WTC11 (cell line): ENCODE results near the gene ABCB6. TPM values are rescaled to one million over a fixed set of nuclear protein-coding genes. Genes with fewer than 3 reads are reported as not detected.

Experiments
- ATAC-seq: fragments of 200-7000 bp; cut with Tn5 transposase; 2 replicates; pipeline ENCODE4 v1.10.0; 2021; ENCODE audit warnings: mild to moderate bottlenecking, moderate library complexity
- CTCF ChIA-PET: fragments of 300-600 bp; sonication (Branson Sonifier 250); formaldehyde crosslinking; loops from one replicate; lab custom pipeline; 2021; ENCODE audit warnings: antibody characterized with exemption; lab: Charles Lee
- POLR2A ChIA-PET: fragments of 350-600 bp; sonication (Branson Sonifier 250); formaldehyde crosslinking; loops from one replicate; lab custom pipeline; 2021; ENCODE audit warnings: antibody characterized with exemption; lab: Charles Lee
- DNase-seq: peaks from one replicate; pipeline ENCODE4 v3.0.0; 2021; ENCODE audit warnings: low spot score
- H3K27ac Mint-ChIP-seq: 2 replicates; pipeline ENCODE4 v1.8.0; 2021; ENCODE audit warnings: mixed read lengths
- H3K27me3 Mint-ChIP-seq: 2 replicates; pipeline ENCODE4 v1.8.0; 2021; ENCODE audit warnings: low read depth, mild to moderate bottlenecking, moderate library complexity, mixed read lengths
- H3K36me3 Mint-ChIP-seq: 2 replicates; pipeline ENCODE4 v1.8.0; 2021; ENCODE audit warnings: mixed read lengths
- H3K4me1 Mint-ChIP-seq: 2 replicates; pipeline ENCODE4 v1.8.0; 2022; ENCODE audit warnings: mixed read lengths
- H3K4me3 Mint-ChIP-seq: 2 replicates; pipeline ENCODE4 v1.8.0; 2021; ENCODE audit warnings: mild to moderate bottlenecking, moderate library complexity, mixed read lengths
- H3K9me3 Mint-ChIP-seq: 2 replicates; pipeline ENCODE4 v1.8.0; 2021; ENCODE audit warnings: mixed read lengths
- ATF1 ChIP-seq: sonication (generic); formaldehyde crosslinking; IDR thresholded peaks from 2 replicates; pipeline ENCODE4 v1.8.1; 2023; ENCODE audit warnings: mild to moderate bottlenecking, moderate library complexity, missing genetic modification reagents
- ATF3 ChIP-seq: sonication (generic); formaldehyde crosslinking; conservative IDR thresholded peaks from 2 replicates; pipeline ENCODE4 v1.8.1; 2022; ENCODE audit warnings: mild to moderate bottlenecking, missing genetic modification reagents
- CBFB ChIP-seq: sonication (generic); formaldehyde crosslinking; IDR thresholded peaks from 2 replicates; pipeline ENCODE4 v1.8.1; 2022; ENCODE audit warnings: mild to moderate bottlenecking, low read depth, missing genetic modification reagents
- FOXP1 ChIP-seq: sonication (generic); formaldehyde crosslinking; IDR thresholded peaks from 2 replicates; pipeline ENCODE4 v1.8.0; 2022; ENCODE audit warnings: missing genetic modification reagents, mild to moderate bottlenecking, moderate library complexity, borderline replicate concordance
- NR1H2 ChIP-seq: sonication (generic); formaldehyde crosslinking; IDR thresholded peaks from 2 replicates; pipeline ENCODE4 v1.9.0; 2021; ENCODE audit warnings: mild to moderate bottlenecking, moderate library complexity, missing genetic modification reagents
- NR3C1 ChIP-seq: sonication (generic); formaldehyde crosslinking; conservative IDR thresholded peaks from 2 replicates; pipeline ENCODE4 v1.8.1; 2023; ENCODE audit warnings: low read depth, mild to moderate bottlenecking, missing genetic modification reagents
- RELA ChIP-seq: sonication (generic); formaldehyde crosslinking; IDR thresholded peaks from 2 replicates; pipeline ENCODE4 v1.8.1; 2022; ENCODE audit warnings: missing genetic modification reagents, mild to moderate bottlenecking, borderline replicate concordance
- STAT6 ChIP-seq: sonication (generic); formaldehyde crosslinking; conservative IDR thresholded peaks from 2 replicates; pipeline ENCODE4 v1.8.1; 2023; ENCODE audit warnings: mild to moderate bottlenecking, low read depth, missing genetic modification reagents, moderate library complexity
- TCF7 ChIP-seq: sonication (generic); formaldehyde crosslinking; IDR thresholded peaks from 2 replicates; pipeline ENCODE4 v1.8.0; 2022; ENCODE audit warnings: mild to moderate bottlenecking, low read depth, missing genetic modification reagents, moderate library complexity
- USF2 ChIP-seq: sonication (generic); formaldehyde crosslinking; IDR thresholded peaks from 2 replicates; pipeline ENCODE4 v1.8.1; 2023; ENCODE audit warnings: mild to moderate bottlenecking, missing genetic modification reagents, moderate library complexity
- ZNF121 ChIP-seq: sonication (generic); formaldehyde crosslinking; IDR thresholded peaks from 2 replicates; pipeline ENCODE4 v1.8.0; 2023; ENCODE audit warnings: missing genetic modification reagents
- ZNF317 ChIP-seq: sonication (generic); formaldehyde crosslinking; IDR thresholded peaks from 2 replicates; pipeline ENCODE4 v1.8.1; 2023; ENCODE audit warnings: low read depth, mild to moderate bottlenecking, moderate library complexity, missing genetic modification reagents, borderline replicate concordance
- ZNF423 ChIP-seq: fragments of 250-450 bp; sonication (Bioruptor Pico); IDR thresholded peaks from 2 replicates; pipeline ENCODE4 v2.1.2; 2022; ENCODE audit warnings: mild to moderate bottlenecking, moderate library complexity
- ZNF671 ChIP-seq: fragments of 250-450 bp; sonication (Bioruptor Pico); IDR thresholded peaks from 2 replicates; pipeline ENCODE4 v1.8.0; 2021; ENCODE audit warnings: mild to moderate bottlenecking
- ZSCAN18 ChIP-seq: fragments of 250-450 bp; sonication (Bioruptor Pico); IDR thresholded peaks from 2 replicates; pipeline ENCODE4 v2.1.2; 2022; ENCODE audit warnings: mild to moderate bottlenecking, moderate library complexity
- total RNA-seq: library from RNA; stranded (reverse); gene quantifications from 3 replicates; pipeline ENCODE4 v1.2.3, GENCODE V29; 2021
- TF ChIP-seq, protein P1 (sequence below): sonication (generic); formaldehyde crosslinking; IDR thresholded peaks from 2 replicates; pipeline ENCODE4 v1.8.0; 2023; ENCODE audit warnings: mild to moderate bottlenecking, missing genetic modification reagents
- TF ChIP-seq, protein P2 (sequence below): sonication (generic); formaldehyde crosslinking; IDR thresholded peaks from 2 replicates; pipeline ENCODE4 v1.8.1; 2022; ENCODE audit warnings: low read depth, missing genetic modification reagents, borderline replicate concordance
- TF ChIP-seq, protein P3 (sequence below): sonication (generic); formaldehyde crosslinking; IDR thresholded peaks from 2 replicates; pipeline ENCODE4 v1.8.0; 2022; ENCODE audit warnings: mild to moderate bottlenecking, missing genetic modification reagents
- TF ChIP-seq, protein P4 (sequence below): sonication (generic); formaldehyde crosslinking; IDR thresholded peaks from 2 replicates; pipeline ENCODE4 v1.8.1; 2022; ENCODE audit warnings: missing genetic modification reagents, borderline replicate concordance

Gene ABCB6
- total RNA-seq, 1 experiment from 2014 or later, result 44.8 TPM

DNA sequence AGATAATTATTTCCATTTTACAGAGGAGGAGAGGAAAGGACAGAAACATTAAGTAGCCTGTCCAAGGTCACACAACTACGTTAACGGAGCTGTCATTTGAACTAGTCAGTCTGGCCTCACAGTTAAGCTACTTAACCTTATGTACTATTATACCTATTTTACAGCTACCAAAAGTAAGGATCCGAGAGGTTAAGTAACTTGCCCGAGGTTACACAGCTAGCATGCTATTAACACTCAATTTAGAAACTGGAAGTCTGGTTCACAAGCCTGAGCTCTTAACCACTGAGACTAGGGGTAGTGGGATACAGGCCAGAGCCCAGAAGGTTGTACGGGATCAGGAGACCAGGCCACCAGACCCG is 26.0 kb upstream of the ABCB6 start:
- ChIA-PET CTCF (interaction anchor here (0.6 to 1.7 kb wide), 16 partner anchors 10 to 285 kb away, joined by 3 to 20 read pairs (median 4); partner anchors contain the start of genes CNPPD1, DNAJB2 and ZFAND2B), POLR2A (interaction anchor here (0.9 to 1.8 kb wide), 9 partner anchors 9 to 143 kb away, joined by 3 to 14 read pairs (median 6); partner anchors contain the start of genes ABCB6, ANKZF1, ATG9A and DNAJB2)
- H3K4me1 Mint-ChIP-seq, result peaks cover 22% of the 10 kb centered on the region

GRCh38 chr2:219243291-219243761 is 24.6 kb upstream of the ABCB6 start:
- H3K27ac Mint-ChIP-seq, result peak overlapping the region; percentile 48; the same call in 1 of the 2 replicates
- H3K4me1 Mint-ChIP-seq, result peaks cover 14% of the 10 kb centered on the region
- POLR2A ChIA-PET, result no interaction called here
- H3K36me3 Mint-ChIP-seq, result no peaks in the 10 kb centered on the region
- CTCF ChIA-PET, result no interaction called here
- TF ChIP-seq, protein P1, sequence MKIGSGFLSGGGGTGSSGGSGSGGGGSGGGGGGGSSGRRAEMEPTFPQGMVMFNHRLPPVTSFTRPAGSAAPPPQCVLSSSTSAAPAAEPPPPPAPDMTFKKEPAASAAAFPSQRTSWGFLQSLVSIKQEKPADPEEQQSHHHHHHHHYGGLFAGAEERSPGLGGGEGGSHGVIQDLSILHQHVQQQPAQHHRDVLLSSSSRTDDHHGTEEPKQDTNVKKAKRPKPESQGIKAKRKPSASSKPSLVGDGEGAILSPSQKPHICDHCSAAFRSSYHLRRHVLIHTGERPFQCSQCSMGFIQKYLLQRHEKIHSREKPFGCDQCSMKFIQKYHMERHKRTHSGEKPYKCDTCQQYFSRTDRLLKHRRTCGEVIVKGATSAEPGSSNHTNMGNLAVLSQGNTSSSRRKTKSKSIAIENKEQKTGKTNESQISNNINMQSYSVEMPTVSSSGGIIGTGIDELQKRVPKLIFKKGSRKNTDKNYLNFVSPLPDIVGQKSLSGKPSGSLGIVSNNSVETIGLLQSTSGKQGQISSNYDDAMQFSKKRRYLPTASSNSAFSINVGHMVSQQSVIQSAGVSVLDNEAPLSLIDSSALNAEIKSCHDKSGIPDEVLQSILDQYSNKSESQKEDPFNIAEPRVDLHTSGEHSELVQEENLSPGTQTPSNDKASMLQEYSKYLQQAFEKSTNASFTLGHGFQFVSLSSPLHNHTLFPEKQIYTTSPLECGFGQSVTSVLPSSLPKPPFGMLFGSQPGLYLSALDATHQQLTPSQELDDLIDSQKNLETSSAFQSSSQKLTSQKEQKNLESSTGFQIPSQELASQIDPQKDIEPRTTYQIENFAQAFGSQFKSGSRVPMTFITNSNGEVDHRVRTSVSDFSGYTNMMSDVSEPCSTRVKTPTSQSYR (CRISPR knock-in tag), result no peak
- TF ChIP-seq USF2 (CRISPR knock-in tag), result peak; percentile 44
- H3K9me3 Mint-ChIP-seq, result no peaks in the 10 kb centered on the region
- no peaks in the 10 kb centered on the region for H3K27me3 Mint-ChIP-seq
- no peak for ATAC-seq
- H3K4me3 Mint-ChIP-seq, result peak overlapping the region; percentile 37
- no peak for DNase-seq

More for the DNA sequence above, 26.0 kb upstream of the ABCB6 start:
- DNase-seq (no peak), ATAC-seq (no peak)
- Mint-ChIP-seq H3K36me3 (0 out of 2 replicates have a peak, but pooled peaks cover 6% of the 10 kb centered on the region), H3K9me3 (no peaks in the 10 kb centered on the region), H3K27me3 (no peaks in the 10 kb centered on the region), H3K4me3 (peak overlapping the region; percentile 93), H3K27ac (peak overlapping the region; percentile 70; the same call in 1 of the 2 replicates)
- TF ChIP-seq CBFB (no peak), ZNF317 (no peak), ZNF423 (CRISPR knock-in tag) (no peak), ATF1 (no peak), ZSCAN18 (CRISPR knock-in tag) (no peak), FOXP1 (no peak), NR1H2 (CRISPR knock-in tag) (no peak), ATF3 (CRISPR knock-in tag) (no peak), ZNF671 (CRISPR knock-in tag) (no peak), STAT6 (CRISPR knock-in tag) (no peak), ZNF121 (no peak), NR3C1 (CRISPR knock-in tag) (no peak), RELA (CRISPR knock-in tag) (no peak), TCF7 (CRISPR knock-in tag) (no peak)
- TF ChIP-seq, protein P2, sequence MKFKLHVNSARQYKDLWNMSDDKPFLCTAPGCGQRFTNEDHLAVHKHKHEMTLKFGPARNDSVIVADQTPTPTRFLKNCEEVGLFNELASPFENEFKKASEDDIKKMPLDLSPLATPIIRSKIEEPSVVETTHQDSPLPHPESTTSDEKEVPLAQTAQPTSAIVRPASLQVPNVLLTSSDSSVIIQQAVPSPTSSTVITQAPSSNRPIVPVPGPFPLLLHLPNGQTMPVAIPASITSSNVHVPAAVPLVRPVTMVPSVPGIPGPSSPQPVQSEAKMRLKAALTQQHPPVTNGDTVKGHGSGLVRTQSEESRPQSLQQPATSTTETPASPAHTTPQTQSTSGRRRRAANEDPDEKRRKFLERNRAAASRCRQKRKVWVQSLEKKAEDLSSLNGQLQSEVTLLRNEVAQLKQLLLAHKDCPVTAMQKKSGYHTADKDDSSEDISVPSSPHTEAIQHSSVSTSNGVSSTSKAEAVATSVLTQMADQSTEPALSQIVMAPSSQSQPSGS (CRISPR knock-in tag), result no peak
- TF ChIP-seq, protein P3, sequence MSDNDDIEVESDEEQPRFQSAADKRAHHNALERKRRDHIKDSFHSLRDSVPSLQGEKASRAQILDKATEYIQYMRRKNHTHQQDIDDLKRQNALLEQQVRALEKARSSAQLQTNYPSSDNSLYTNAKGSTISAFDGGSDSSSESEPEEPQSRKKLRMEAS (CRISPR knock-in tag), result no peak
- TF ChIP-seq, protein P4, sequence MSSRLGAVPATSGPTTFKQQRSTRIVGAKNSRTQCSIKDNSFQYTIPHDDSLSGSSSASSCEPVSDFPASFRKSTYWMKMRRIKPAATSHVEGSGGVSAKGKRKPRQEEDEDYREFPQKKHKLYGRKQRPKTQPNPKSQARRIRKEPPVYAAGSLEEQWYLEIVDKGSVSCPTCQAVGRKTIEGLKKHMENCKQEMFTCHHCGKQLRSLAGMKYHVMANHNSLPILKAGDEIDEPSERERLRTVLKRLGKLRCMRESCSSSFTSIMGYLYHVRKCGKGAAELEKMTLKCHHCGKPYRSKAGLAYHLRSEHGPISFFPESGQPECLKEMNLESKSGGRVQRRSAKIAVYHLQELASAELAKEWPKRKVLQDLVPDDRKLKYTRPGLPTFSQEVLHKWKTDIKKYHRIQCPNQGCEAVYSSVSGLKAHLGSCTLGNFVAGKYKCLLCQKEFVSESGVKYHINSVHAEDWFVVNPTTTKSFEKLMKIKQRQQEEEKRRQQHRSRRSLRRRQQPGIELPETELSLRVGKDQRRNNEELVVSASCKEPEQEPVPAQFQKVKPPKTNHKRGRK (CRISPR knock-in tag), result no peak
